Gastrocnemius medialis (tissue), 4 donors: ENCODE measurements around the gene IQGAP1. TPM values are rescaled to one million over a fixed set of nuclear protein-coding genes. Genes with fewer than 3 reads are reported as not detected.
"Not testable (repeated sequence)": the region's sequence is repeated elsewhere in the genome, so short reads cannot be mapped to it uniquely, and the experiment has no call there.

Experiments used
- ATAC-seq, 2 donors: fragments of 150-250 bp; one replicate each; pipeline ENCODE4 v1.9.1; 2016
- DNase-seq, 2 donors: peaks; one replicate each; pipeline ENCODE4 v3.0.0-alpha.2; 2019
- H3K27ac ChIP-seq, 4 donors: fragments of 200-600 bp; sonication (generic); 1 replicate in 1 of 4; 2 replicates in 3 of 4; pipeline ENCODE4 v1.5.1; 2016 to 2018; ENCODE audit warnings: mild to moderate bottlenecking in 2 of 4, moderate library complexity in 1 of 4
- H3K27me3 ChIP-seq, 3 donors: fragments of 200-600 bp; sonication (generic) in 2 of 3; 1 replicate in 1 of 3; 2 replicates in 2 of 3; pipeline versions ENCODE4 v1.5.1 to v1.6.0; 2016 to 2019; ENCODE audit warnings: mild to moderate bottlenecking in 1 of 3, moderate library complexity in 1 of 3
- H3K36me3 ChIP-seq, 2 donors: fragments of 200-600 bp; sonication (generic) in 1 of 2; one replicate each; pipeline ENCODE4 v1.5.1; 2017 to 2018
- H3K4me1 ChIP-seq, 2 donors: fragments of 200-600 bp; sonication (generic) in 1 of 2; one replicate each; pipeline ENCODE4 v1.5.1; 2016 to 2017; ENCODE audit warnings: mild to moderate bottlenecking in 2 of 2
- H3K4me3 ChIP-seq, 4 donors: fragments of 200-600 bp; sonication (generic) in 3 of 4; 1 replicate in 1 of 4; 2 replicates in 3 of 4; pipeline ENCODE4 v1.5.1; 2016 to 2019; ENCODE audit warnings: mild to moderate bottlenecking in 2 of 4
- H3K9me3 ChIP-seq, 3 donors: fragments of 200-600 bp; sonication (generic) in 2 of 3; 1 replicate in 1 of 3; 2 replicates in 2 of 3; pipeline ENCODE4 v1.5.1; 2016 to 2019
- POLR2A ChIP-seq, 2 donors: fragments of 450-650 bp; IDR thresholded peaks; one replicate each; pipeline ENCODE4 v1.6.1; 2017; ENCODE audit warnings: antibody characterized with exemption in 2 of 2, mild to moderate bottlenecking in 2 of 2, moderate library complexity in 2 of 2
- in situ Hi-C, 4 donors: fragments of 200-750 bp; cut with MboI; loops; one replicate each; pipeline versions ENCODE4 v1.15.0 to v1.8.0; 2017; ENCODE audit warnings: low sequenced_read_pairs in 4 of 4
- intact Hi-C: fragments of 100-400 bp; cut with DNase I; formaldehyde crosslinking; loops from one replicate; pipeline ENCODE4 v1.15.1; 2023; ENCODE audit warnings: low total_unique reads
- total RNA-seq, 4 donors: library from RNA; depleted of rRNA; stranded (reverse); fragments of >200 nt; gene quantifications; one replicate each; pipeline versions ENCODE4 v1.1.0 to v1.2.3, GENCODE V29; 2016
- TF ChIP-seq, protein P1 (sequence below), 5 experiments: fragments of 450-650 bp in 3 of 5; fragments of 200-600 bp in 2 of 5; sonication (generic) in 2 of 5; IDR thresholded peaks in 4 of 5; conservative IDR thresholded peaks in 1 of 5; 1 replicate in 4 of 5; 2 replicates in 1 of 5; pipeline ENCODE4 v1.5.1; 2016 to 2019; ENCODE audit warnings: antibody characterized with exemption in 5 of 5, mild to moderate bottlenecking in 3 of 5, moderate library complexity in 3 of 5

IQGAP1 gene
- total RNA-seq, 4 donors from 2014 or later = 39.1 to 92.7 (median 59.1) TPM

- DNase-seq = peak in 1 of 2 donors; percentile 43
- Histone ChIP-seq H3K27ac (peak overlapping the region; percentile 66 to 77 (median 70)), H3K4me3 (no peak overlapping the region), H3K4me1 (peaks cover 59 to 63% of the 10 kb centered on the region in 2 donors), H3K36me3 (no peaks in the 10 kb centered on the region), H3K9me3 (no peaks in the 10 kb centered on the region), H3K27me3 (no peaks in the 10 kb centered on the region)
- in situ Hi-C loops = no loop called here
- TF ChIP-seq, protein P1, sequence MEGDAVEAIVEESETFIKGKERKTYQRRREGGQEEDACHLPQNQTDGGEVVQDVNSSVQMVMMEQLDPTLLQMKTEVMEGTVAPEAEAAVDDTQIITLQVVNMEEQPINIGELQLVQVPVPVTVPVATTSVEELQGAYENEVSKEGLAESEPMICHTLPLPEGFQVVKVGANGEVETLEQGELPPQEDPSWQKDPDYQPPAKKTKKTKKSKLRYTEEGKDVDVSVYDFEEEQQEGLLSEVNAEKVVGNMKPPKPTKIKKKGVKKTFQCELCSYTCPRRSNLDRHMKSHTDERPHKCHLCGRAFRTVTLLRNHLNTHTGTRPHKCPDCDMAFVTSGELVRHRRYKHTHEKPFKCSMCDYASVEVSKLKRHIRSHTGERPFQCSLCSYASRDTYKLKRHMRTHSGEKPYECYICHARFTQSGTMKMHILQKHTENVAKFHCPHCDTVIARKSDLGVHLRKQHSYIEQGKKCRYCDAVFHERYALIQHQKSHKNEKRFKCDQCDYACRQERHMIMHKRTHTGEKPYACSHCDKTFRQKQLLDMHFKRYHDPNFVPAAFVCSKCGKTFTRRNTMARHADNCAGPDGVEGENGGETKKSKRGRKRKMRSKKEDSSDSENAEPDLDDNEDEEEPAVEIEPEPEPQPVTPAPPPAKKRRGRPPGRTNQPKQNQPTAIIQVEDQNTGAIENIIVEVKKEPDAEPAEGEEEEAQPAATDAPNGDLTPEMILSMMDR (IDR thresholded peaks at IDR 0.05 in 4 of 5, conservative IDR thresholded peaks at IDR 0.05 in 1 of 5) = no peak
- TF ChIP-seq POLR2A (IDR thresholded peaks at IDR 0.05) = no peak
- ATAC-seq = peak in 1 of 2 donors; percentile 83
- intact Hi-C loops = no loop called here
Observed at GRCh38 chr15:90412356-90413194, 24.5 kb downstream of the IQGAP1 start.

DNA sequence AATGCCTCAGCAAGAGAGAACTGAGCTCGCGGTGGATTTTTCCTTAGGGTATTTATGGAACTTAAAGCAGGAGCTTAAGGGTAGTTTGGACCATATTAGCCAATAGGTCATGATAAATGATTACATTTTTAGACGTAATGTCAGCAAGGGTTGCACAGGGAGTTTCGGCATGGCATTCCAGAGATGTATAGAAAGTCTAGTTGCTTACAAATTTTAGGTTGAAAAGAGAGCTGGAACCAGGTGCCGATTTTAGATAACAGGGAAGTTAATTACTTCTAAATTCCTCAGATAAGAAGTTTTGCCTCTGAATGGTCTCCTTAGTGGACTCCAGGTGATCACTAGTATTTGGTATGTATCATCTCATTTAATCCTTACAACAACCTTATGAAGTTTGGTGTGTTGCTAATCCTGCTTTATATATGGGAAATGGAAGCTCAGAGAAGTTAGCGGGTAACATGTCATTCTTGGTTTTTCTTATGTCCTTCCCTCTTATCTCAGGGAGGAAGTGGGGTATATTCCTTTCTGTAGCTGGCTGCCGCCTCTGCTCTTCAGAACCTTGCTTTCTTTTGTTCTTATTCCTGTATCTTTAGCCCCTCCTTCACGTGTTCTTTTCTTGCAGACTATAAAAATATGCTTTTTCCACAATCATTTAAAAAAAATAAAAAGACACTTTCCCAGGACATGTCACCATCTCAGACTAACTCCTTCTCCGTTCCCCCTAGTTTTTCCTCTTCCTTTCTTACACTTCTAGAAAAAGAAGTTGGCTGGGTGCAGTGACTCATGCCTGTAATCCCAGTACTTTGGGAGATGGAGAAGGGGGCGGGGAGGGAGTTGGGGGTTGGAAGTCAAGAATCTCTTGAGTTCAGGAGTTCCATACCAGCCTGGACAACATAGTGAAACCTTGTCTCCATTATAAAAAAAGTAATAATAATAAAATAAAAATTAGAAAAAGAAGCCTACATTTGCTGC lies 25.7 kb downstream of the IQGAP1 start:
- Histone ChIP-seq H3K27me3 (no peaks in the 10 kb centered on the region), H3K4me1 (peaks cover 54 to 60% of the 10 kb centered on the region in 2 donors), H3K9me3 (no peaks in the 10 kb centered on the region), H3K36me3 (no peaks in the 10 kb centered on the region), H3K4me3 (no peak overlapping the region), H3K27ac (peak overlapping the region; percentile 66 to 77 (median 70))
- intact Hi-C loops (no loop called here), in situ Hi-C loops (no loop called here)
- ATAC-seq (peak in 1 of 2 donors; percentile 16), DNase-seq (no peak)
- TF ChIP-seq, protein P1 (IDR thresholded peaks at IDR 0.05 in 4 of 5, conservative IDR thresholded peaks at IDR 0.05 in 1 of 5) = no peak
- no peak for TF ChIP-seq POLR2A (IDR thresholded peaks at IDR 0.05)

GRCh38 chr15:90414408-90415028 lies 26.5 kb downstream of the IQGAP1 start:
- no peaks in the 10 kb centered on the region for H3K36me3 ChIP-seq
- TF ChIP-seq, protein P1 (IDR thresholded peaks at IDR 0.05 in 4 of 5, conservative IDR thresholded peaks at IDR 0.05 in 1 of 5) = no peak
- peak in 1 of 2 donors; percentile 15 for TF ChIP-seq POLR2A (IDR thresholded peaks at IDR 0.05)
- DNase-seq (no peak), ATAC-seq (peak; percentile 20 to 69)
- H3K4me1 ChIP-seq = peaks cover 57 to 66% of the 10 kb centered on the region in 2 donors
- H3K27ac ChIP-seq = peak overlapping the region; percentile 66 to 77 (median 70)
- no peaks in the 10 kb centered on the region for H3K9me3 ChIP-seq
- intact Hi-C loops (no loop called here), in situ Hi-C loops (no loop called here)
- H3K27me3 ChIP-seq = no peaks in the 10 kb centered on the region
- no peak overlapping the region for H3K4me3 ChIP-seq

DNA sequence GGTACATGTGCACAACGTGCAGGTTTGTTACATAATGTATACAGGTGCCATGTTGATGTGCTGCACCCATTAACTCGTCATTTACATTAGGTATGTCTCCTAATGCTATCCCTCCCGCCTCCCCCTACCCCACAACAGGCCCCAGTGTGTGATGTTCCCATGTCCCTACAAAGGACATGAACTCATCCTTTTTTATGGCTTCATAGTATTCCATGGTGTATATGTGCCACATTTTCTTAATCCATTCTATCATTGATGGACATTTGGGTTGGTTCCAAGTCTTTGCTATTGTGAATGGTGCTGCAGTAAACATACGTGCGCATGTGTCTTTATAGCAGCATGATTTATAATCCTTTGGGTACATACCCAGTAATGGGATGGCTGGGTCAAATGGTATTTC lies 28.0 kb downstream of the IQGAP1 start:
- Histone ChIP-seq H3K4me1 (peaks cover 71 to 78% of the 10 kb centered on the region in 2 donors), H3K27ac (peak overlapping the region; percentile 66 to 77 (median 70))
- H3K36me3 ChIP-seq, H3K4me3 ChIP-seq, DNase-seq, H3K27me3 ChIP-seq, ATAC-seq, H3K9me3 ChIP-seq, in situ Hi-C loops, intact Hi-C loops: not testable (repeated sequence)
